Esophagus squamous epithelium (tissue), 4 donors: ENCODE data around the gene PTPRT.

Experiments used
- POLR2A ChIP-seq, 4 donors: fragments of 450-650 bp; IDR thresholded peaks; one replicate each; pipeline ENCODE4 v1.6.1; 2017; ENCODE audit warnings: antibody characterized with exemption in 4 of 4, mild to moderate bottlenecking in 4 of 4, moderate library complexity in 3 of 4
- TF ChIP-seq, protein P1 (sequence below), 6 experiments: fragments of 450-650 bp in 4 of 6; fragments of 200-600 bp in 2 of 6; sonication (generic) in 2 of 6; IDR thresholded peaks; one replicate each; pipeline ENCODE4 v1.5.1; 2016 to 2019; ENCODE audit warnings: antibody characterized with exemption in 6 of 6, mild to moderate bottlenecking in 4 of 6, moderate library complexity in 4 of 6

- TF ChIP-seq, protein P1, sequence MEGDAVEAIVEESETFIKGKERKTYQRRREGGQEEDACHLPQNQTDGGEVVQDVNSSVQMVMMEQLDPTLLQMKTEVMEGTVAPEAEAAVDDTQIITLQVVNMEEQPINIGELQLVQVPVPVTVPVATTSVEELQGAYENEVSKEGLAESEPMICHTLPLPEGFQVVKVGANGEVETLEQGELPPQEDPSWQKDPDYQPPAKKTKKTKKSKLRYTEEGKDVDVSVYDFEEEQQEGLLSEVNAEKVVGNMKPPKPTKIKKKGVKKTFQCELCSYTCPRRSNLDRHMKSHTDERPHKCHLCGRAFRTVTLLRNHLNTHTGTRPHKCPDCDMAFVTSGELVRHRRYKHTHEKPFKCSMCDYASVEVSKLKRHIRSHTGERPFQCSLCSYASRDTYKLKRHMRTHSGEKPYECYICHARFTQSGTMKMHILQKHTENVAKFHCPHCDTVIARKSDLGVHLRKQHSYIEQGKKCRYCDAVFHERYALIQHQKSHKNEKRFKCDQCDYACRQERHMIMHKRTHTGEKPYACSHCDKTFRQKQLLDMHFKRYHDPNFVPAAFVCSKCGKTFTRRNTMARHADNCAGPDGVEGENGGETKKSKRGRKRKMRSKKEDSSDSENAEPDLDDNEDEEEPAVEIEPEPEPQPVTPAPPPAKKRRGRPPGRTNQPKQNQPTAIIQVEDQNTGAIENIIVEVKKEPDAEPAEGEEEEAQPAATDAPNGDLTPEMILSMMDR (IDR thresholded peaks at IDR 0.05), result no peak
- TF ChIP-seq POLR2A (IDR thresholded peaks at IDR 0.05), result no peak
Observed at GRCh38 chr20:43057317-43057716, 132.4 kb downstream of the PTPRT start.
